GM12872 (cell line): ENCODE data around the gene PNLDC1.

Experiments used
- CTCF ChIP-seq: IDR thresholded peaks from 3 replicates; pipeline ENCODE4 v1.5.1; 2011; ENCODE audit warnings: low read depth, mild to moderate bottlenecking, low read length, moderate library complexity; ENCODE audit not compliant: insufficient read depth

PNLDC1 gene

GRCh38 chr6:159852877-159853276, 52.8 kb downstream of the PNLDC1 start:
- peak; percentile 34; the same call in 1 of the 3 replicates for TF ChIP-seq CTCF

GRCh38 chr6:159853754-159854153, 53.7 kb downstream of the PNLDC1 start:
- no peak for TF ChIP-seq CTCF

GRCh38 chr6:159854959-159855358, 54.9 kb downstream of the PNLDC1 start:
- TF ChIP-seq CTCF: no peak

- no peak for TF ChIP-seq CTCF
Observed at GRCh38 chr6:159858259-159858658, 58.2 kb downstream of the PNLDC1 start.

- TF ChIP-seq CTCF: no peak
Observed at GRCh38 chr6:159860482-159860881, 60.4 kb downstream of the PNLDC1 start.

GRCh38 chr6:159862103-159862502, 62.0 kb downstream of the PNLDC1 start:
- TF ChIP-seq CTCF: no peak

- peak; percentile 37; the same call in 1 of the 3 replicates for TF ChIP-seq CTCF
Observed at GRCh38 chr6:159863341-159863740, 63.3 kb downstream of the PNLDC1 start.

GRCh38 chr6:159865226-159865920, 65.3 kb downstream of the PNLDC1 start:
- no peak for TF ChIP-seq CTCF
